NCI-H2171 (cell line): Measurements from ENCODE around the gene EML5.

ENCODE experiments used
- DNase-seq: peaks from one replicate; lab custom pipeline; 2025; lab: John Stamatoyannopoulos, UW

EML5 gene

DNA sequence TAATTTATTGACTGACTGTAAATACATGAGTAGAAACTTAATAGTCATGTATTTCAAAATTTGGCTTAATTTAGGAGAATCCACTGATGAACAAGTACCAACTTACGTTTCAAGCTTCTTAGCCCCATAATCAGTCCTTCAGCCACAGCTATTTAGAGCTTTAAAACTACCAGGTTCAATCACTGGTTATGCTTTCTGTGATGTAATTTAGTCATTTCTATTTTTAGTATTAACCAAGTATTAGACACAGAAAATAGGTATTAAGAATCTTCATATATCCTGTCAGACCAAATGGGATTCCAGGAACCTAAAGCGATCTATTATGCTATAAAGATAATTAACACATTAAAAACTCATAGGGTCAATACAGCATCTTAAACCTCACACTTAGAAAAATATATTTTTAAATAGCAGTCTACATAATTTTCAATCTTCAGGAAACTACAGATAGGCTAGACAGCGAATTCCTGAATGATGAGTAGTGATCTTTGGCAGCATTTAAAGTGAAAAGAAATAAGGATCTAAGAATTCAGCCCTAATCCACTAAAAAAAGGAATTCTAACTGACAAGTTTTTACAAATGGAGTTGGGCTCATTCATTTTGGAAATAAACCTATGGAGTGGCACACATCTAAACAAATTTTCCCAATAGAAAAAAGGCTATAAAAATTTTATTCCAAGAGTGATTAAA is 178.4 kb downstream of the EML5 start:
- no peak for DNase-seq

DNA sequence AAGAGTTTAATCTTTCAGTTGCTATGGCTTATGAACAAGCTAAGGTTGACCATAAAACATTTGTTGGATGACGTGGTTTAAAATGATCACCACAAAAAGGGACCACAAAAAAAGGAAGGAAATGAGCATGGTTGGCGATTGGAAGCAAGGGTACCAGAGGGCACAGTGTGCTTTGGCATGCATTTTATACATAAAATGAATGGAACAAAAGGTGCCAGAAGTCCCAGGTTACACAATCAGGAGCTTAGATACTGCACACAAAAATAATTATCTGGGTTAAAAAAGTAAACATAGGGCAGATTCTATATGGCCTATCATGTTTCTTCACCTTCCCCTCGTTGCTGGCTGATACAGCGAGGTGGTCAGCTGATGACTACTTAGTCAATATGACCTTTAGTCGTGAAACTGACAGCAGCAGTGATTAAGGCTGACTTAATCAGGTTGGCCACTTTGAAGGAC is 179.2 kb downstream of the EML5 start:
- DNase-seq: no peak

DNA sequence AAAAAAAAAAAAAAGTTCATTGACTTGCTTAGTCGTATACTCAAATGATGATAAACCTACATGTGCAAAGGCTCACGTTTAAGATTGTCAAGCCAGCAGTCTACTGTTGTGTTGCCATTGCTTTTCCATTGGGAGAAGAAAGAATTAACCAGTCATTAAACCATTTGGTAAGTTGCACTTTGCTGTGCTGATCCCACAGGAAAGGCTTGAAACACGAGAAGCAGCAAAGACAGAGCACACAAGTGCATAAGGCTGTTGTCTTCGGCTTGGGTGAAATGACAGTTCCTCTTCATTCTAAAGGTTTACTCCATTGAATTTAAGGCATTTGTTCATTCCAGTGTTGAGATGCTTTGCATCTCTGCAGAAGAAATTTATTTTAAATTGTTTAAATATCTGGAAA is 179.8 kb downstream of the EML5 start:
- DNase-seq: peak; percentile 13

DNA sequence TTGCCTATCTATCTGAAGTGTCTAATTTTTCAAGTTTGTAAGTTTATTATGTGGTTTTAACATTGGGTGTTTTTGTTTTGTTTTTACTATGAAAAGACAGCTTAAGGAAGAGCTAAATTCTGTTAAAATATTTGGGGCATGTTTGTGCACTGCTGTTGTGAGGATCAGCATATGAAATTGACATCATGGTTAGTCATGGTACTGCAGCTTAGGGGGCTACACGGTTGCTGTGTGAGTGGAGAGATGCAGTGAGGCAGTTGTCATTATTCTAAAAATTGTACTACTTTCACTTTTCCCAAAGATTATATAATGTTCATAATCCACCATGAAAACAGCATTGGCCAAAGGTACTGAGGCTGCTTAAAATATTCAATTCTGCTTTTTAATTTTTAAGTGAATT is 180.9 kb downstream of the EML5 start:
- no peak for DNase-seq

- DNase-seq: no peak
Observed at GRCh38 chr14:88607829-88608228, 184.9 kb downstream of the EML5 start.

DNA sequence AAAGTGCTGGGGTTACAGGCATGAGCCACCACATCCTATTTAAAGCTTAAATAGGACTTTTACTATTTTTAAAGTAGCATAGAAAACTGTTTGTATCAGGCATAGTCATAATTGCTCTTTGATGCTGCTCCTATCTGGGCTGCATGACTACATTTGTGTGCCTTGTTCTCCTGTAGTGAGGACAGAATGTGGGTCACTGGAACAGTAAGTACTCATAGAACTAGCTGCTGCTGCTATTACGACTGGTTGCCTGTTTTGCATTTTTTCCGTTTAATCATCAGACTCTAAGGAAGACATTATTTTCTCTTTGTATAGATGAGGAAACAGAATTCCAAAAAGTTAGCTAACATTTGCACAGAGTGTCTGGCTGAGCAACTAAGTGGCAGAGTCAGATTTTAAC is 187.2 kb downstream of the EML5 start:
- no peak for DNase-seq

DNA sequence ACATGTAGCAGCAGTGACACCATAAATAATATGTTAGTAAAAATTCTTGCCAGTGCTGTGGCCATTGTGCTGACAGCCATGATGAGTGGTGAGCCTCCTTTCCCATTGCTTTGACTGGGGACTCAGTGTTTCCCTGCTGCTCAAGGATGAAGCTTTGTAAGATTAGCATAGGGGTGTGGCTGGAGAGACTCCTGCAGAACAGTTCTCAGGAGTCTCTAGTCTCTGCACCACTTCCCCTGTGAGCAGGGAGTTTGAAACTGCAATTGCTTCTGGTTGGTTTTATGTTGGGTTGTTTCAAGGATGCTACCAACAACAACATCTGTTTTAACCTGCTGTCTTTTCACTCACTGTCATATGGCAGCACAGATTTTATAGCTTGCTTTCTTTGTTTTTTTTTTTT is 188.5 kb downstream of the EML5 start:
- peak; percentile 52 for DNase-seq

DNA sequence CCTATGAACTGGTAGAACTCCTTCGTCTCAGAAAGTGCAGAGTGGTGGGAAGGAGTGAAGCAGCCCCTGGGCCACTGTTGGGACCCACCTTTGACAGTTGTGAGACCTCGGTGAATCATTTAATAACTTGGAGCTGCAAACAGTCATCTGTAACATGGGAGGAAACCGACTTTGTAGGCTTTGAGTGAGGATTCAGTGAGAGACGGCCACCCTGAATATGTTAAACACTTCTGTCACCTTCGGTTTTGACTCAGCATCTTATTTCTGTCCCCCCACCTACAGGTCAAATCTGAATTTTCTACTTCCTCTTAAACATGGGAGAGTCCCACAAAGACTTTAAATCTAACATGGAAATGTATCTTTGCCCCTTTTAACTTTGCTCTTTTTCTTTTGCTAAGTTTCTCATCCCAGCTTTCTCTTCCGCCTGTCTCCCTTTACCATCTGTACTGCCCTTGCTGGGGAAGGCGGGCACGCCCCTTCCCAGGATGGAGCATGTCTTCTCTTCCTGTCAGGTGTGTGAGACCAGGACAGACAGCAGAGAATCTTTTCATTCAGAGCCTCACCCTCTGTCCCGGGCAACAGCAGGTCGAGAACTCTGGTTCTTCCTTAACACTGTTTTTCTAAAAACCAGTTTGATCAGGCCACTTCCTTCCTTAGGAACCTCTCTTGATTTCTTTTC is 192.9 kb downstream of the EML5 start:
- DNase-seq: no peak

GRCh38 chr14:88599326-88599725 is 193.4 kb downstream of the EML5 start:
- DNase-seq: no peak

GRCh38 chr14:88598097-88598675 is 194.6 kb downstream of the EML5 start:
- DNase-seq: no peak

DNA sequence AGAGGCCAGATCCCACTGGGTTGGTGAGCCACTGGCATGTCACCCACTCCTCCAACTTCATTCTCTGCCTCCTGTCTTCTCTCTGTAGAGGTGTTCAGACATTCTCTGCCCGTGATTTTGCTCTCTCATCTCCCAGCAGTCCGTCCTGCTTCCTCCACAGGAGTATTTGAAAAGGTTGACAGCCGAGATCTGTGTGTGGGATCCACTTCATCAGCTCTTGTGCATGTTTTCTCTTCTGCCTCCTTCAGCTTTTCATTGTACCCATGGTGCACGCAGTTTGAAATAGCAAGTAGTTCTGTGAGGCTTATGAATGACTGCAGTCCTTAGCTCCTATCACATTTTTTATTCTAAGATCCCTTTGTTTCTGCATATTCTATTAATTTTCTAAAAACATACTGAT is 195.2 kb downstream of the EML5 start:
- no peak for DNase-seq

DNA sequence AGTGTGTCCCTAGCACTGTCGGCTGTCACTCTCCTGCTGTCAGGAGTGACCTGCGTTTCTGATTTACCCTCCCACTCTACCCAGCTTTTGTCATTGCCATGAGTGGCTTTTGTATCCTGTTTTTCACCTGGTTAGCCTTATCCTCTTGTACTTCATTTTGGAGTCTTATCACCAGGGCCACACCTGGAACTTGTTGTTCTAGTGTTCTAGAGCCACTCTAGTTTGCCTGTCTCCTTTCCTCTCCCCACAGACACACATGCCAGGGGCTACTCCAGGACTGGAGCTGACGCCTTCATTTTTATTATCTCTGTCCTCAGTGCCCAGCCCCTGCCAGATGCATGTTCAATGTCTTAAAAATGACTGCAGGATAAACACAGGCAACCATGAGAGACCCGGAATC is 195.7 kb downstream of the EML5 start:
- DNase-seq: no peak

DNA sequence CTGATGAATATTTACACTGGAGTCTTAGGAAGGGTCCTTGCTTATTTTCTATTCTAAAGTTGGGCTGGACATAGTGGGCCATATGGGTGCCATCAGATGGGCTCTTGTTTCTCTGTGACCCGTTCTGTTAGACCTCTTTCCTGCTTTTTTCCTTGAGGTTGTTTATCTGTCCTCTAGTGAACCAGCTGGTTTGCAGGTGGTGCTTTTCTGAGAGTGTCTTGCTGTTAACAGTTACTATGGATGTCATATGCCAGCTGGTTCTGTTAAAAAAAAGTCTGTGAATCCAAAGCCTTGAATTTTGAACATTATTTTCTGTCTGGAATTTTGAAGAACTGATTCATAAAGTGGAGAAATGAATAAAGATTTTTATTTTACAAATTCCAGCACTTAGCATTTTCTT is 200.7 kb downstream of the EML5 start:
- peak; percentile 16 for DNase-seq

DNA sequence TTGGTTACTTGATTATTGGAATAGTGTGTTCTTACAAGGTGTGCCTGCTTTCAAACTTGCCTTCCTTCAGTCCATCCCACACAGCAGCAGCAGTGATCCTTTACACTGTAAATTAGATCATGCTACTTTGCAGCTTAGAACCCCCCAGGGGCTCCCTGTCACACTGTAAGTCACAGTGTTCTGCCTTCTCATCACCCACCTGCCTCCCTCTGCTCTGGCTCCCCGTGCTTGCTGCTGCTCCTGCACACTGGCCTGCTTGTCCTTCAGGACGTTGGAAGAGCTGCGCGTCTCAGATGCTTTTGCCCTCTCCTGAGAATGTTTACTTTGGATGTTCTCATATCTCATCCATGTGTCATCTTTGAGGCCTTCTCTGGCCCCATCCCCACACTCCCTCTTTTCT is 202.6 kb downstream of the EML5 start:
- DNase-seq: no peak

- DNase-seq: no peak
Observed at GRCh38 chr14:88588081-88588480, 204.7 kb downstream of the EML5 start.

DNA sequence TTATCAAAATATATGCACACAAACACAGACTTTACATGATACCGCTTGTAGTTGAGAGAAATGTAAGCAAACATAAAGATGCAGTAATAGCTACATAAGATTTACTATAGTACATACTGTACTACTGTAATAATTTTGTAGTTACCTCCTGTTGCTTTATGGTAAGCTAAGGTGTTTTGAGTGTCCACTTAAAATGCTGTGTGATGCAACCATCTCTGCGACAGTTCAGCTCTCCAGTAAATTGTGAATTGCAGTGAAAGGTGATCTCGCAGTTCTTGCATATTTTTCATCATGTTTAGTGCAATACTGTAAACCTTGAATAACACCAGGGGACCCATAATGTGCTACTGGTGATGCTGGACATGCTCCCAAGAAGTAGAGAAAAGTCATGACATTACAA is 208.3 kb downstream of the EML5 start:
- no peak for DNase-seq

DNA sequence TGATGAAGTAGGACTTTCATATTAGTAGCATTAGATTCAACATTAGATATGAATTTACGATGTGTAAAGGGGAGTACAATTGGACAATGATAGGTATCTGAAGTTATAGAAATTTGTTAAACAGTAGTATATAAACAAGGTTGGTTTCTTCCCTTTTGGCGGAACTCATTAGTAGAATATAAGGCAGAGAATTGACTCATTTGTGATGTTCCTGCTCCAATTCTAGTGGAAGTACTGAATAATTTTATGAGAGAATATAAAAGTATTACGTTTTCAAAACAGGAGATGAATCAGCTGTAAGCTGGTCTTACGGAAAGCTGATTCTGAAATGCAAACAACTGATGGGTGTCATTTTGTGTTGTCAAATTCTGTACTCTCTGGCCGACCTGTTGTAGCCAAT is 216.5 kb downstream of the EML5 start:
- no peak for DNase-seq

- DNase-seq: no peak
Observed at GRCh38 chr14:88572117-88572516, 220.6 kb downstream of the EML5 start.

DNA sequence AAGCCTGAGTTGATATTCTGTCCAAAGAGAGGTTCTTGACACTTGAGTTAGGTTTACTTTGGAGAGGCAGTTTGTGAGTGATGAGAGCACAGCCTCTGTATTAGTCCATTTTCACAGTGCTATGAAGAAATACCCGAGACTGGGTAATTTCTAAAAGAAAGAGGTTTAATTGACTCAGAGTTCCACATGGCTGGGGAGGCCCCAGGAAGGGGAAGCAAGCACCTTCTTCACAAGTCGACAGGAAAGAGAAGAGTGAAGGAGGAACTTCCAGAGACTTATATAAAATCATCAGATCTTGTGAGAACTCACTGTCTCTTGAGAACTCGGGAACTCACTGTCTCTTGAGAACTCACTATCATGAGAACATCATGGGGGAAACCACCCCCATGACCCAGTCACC is 224.6 kb downstream of the EML5 start:
- no peak for DNase-seq

DNA sequence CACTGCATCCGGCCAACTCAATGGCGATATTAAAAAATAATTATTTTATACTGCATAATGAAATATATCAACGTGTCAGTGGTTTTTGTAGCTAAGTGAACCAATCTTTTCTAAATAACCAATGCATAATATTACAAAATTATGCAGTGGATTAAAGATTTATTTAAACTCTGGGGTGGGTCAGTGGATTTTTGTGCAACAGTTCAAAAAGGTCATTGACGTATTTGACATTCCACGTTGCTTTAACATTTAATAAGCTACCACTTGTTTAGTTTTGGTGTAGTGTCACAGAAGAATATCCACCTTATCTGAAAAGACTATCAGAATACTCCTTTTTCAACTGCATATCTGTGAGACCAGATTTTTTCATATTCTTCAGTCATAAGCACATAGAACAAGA is 227.3 kb downstream of the EML5 start:
- DNase-seq: no peak

GRCh38 chr14:88563845-88564244 is 228.9 kb downstream of the EML5 start:
- DNase-seq: no peak

DNA sequence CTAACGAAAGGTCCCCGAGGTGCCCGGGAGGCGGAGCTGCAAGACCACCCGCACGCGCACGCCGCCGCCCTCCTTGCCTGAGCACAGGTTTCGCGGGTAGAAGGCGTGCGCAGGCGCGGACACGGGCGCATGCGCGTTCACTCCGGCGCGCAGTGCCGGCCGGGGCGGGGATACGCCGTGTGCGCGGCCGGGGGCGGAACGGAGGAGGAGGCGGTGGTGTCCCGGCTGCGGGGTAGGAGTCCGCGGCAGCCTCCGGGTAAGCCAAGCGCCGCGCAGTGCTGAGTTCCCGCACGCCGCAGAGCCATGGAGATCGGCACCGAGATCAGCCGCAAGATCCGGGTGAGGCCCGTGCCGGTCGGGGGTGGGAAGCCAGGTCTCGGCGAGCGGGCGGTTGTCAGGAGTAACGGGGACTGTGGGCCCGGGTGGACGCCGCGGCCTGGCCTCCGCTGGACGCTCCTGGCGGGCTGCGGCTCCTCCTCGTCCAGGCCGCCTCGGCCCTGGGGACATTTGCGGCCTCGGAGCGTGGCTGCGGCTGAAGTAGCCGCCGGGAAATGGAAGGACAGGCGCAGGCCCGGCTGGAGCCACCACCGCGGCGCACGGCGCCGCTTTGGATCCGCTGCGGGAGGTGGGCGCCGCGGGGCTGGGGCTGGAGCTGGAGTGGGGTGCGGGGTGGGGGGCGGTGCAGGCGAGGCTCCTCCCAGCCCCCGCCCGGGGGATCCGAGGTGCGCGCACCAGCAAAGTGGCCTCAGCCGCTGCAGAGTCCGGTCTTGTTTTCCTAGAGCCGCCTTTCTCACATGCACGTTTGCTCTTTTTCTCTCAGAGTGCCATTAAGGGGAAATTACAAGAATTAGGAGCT is 229.7 kb downstream of the EML5 start, which contains the start of gene ZC3H14:
TSS of gene ZC3H14 (plus strand) at position 207 of the 856 bp plus-strand sequence. CDS start at position 304, 97 bp downstream.
- peak; percentile 91 for DNase-seq

GRCh38 chr14:88562532-88562830 is 230.3 kb downstream of the EML5 start:
- DNase-seq: no peak
